ENCODE measurements around the gene ST6GALNAC6.

The ST6GALNAC6 gene

GRCh38 chr9:127915801-127916719, 16.7 kb upstream of the ST6GALNAC6 start:
- TF ChIP-seq CTCF (IDR thresholded peaks at IDR 0.05; ENCODE audit: borderline replicate concordance, insufficient read depth, low read depth, low read length): no peak
- H3K4me3 ChIP-seq (ENCODE audit: low read depth, low read length): peak overlapping the region; percentile 96

GRCh38 chr9:127915325-127915752, 15.9 kb upstream of the ST6GALNAC6 start:
- no peak for TF ChIP-seq CTCF (IDR thresholded peaks at IDR 0.05; ENCODE audit: borderline replicate concordance, insufficient read depth, low read depth, low read length)
- peak overlapping the region; percentile 96 for H3K4me3 ChIP-seq (ENCODE audit: low read depth, low read length)

- TF ChIP-seq CTCF (IDR thresholded peaks at IDR 0.05; ENCODE audit: borderline replicate concordance, insufficient read depth, low read depth, low read length): no peak
Observed at GRCh38 chr9:127913682-127914081, 14.3 kb upstream of the ST6GALNAC6 start.

GRCh38 chr9:127912882-127913281, 13.5 kb upstream of the ST6GALNAC6 start:
- TF ChIP-seq CTCF (IDR thresholded peaks at IDR 0.05; ENCODE audit: borderline replicate concordance, insufficient read depth, low read depth, low read length): no peak
- H3K4me3 ChIP-seq (ENCODE audit: low read depth, low read length): no peak overlapping the region

More at GRCh38 chr9:127913682-127914081, 14.3 kb upstream of the ST6GALNAC6 start:
- H3K4me3 ChIP-seq (ENCODE audit: low read depth, low read length): no peak overlapping the region

- TF ChIP-seq CTCF (IDR thresholded peaks at IDR 0.05; ENCODE audit: borderline replicate concordance, insufficient read depth, low read depth, low read length): no peak
- no peak overlapping the region for H3K4me3 ChIP-seq (ENCODE audit: low read depth, low read length)
Observed at GRCh38 chr9:127912296-127912695, 12.9 kb upstream of the ST6GALNAC6 start.

- no peak for TF ChIP-seq CTCF (IDR thresholded peaks at IDR 0.05; ENCODE audit: borderline replicate concordance, insufficient read depth, low read depth, low read length)
- H3K4me3 ChIP-seq (ENCODE audit: low read depth, low read length): no peak overlapping the region
Observed at GRCh38 chr9:127910613-127911205, 11.3 kb upstream of the ST6GALNAC6 start.

All from GM12875 (cell line).